Activated effector memory CD4-positive, alpha-beta T cell treated with Interleukin-2 at 50 U/mL for 16 hours (primary cell): ENCODE results near the gene KIF6.
"Not testable (repeated sequence)": the region's sequence is repeated elsewhere in the genome, so short reads cannot be mapped to it uniquely, and the experiment has no call there.

Source experiments
- DNase-seq: peaks from one replicate; pipeline ENCODE4 v3.0.0-alpha.2; 2020

The KIF6 gene

GRCh38 chr6:39706819-39707335 is 18.3 kb downstream of the KIF6 start:
- no peak for DNase-seq

- DNase-seq, result no peak
Measured at GRCh38 chr6:39702265-39702664, 22.9 kb downstream of the KIF6 start.

- DNase-seq, result no peak
Measured at GRCh38 chr6:39700362-39700761, 24.8 kb downstream of the KIF6 start.

- DNase-seq, result no peak
Measured at GRCh38 chr6:39698789-39699188, 26.4 kb downstream of the KIF6 start.

GRCh38 chr6:39696986-39697788 is 28.0 kb downstream of the KIF6 start:
- DNase-seq, result no peak

GRCh38 chr6:39695447-39695846 is 29.8 kb downstream of the KIF6 start:
- DNase-seq, result no peak

GRCh38 chr6:39693206-39693605 is 32.0 kb downstream of the KIF6 start:
- no peak for DNase-seq

- DNase-seq, result no peak
Measured at GRCh38 chr6:39688494-39688893, 36.7 kb downstream of the KIF6 start.

- DNase-seq, result no peak
Measured at GRCh38 chr6:39686976-39687375, 38.2 kb downstream of the KIF6 start.

GRCh38 chr6:39685938-39686337 is 39.3 kb downstream of the KIF6 start:
- DNase-seq, result no peak

- no peak for DNase-seq
Measured at GRCh38 chr6:39685489-39685826, 39.8 kb downstream of the KIF6 start.

GRCh38 chr6:39684790-39685488 is 40.3 kb downstream of the KIF6 start:
- DNase-seq, result no peak

GRCh38 chr6:39681674-39682121 is 43.5 kb downstream of the KIF6 start:
- DNase-seq, result no peak

- no peak for DNase-seq
Measured at GRCh38 chr6:39678914-39679313, 46.3 kb downstream of the KIF6 start.

- DNase-seq, result not testable (repeated sequence)
Measured at GRCh38 chr6:39677318-39677717, 47.9 kb downstream of the KIF6 start.

- no peak for DNase-seq
Measured at GRCh38 chr6:39670519-39670918, 54.7 kb downstream of the KIF6 start.

- no peak for DNase-seq
Measured at GRCh38 chr6:39669973-39670342, 55.2 kb downstream of the KIF6 start.

GRCh38 chr6:39669207-39669972 is 55.8 kb downstream of the KIF6 start:
- DNase-seq, result no peak

GRCh38 chr6:39666706-39667489 is 58.3 kb downstream of the KIF6 start:
- no peak for DNase-seq

- DNase-seq, result no peak
Measured at GRCh38 chr6:39665861-39666260, 59.3 kb downstream of the KIF6 start.

- no peak for DNase-seq
Measured at GRCh38 chr6:39664173-39664572, 61.0 kb downstream of the KIF6 start.

- DNase-seq, result no peak
Measured at GRCh38 chr6:39657355-39658135, 67.7 kb downstream of the KIF6 start.
